Erythroblast (primary cell): Measurements from ENCODE around the gene EML1.

Experiments
- DNase-seq, 2 experiments: peaks; one replicate each; lab custom pipeline; 2025; lab: John Stamatoyannopoulos, UW
- GATA1 ChIP-seq: IDR thresholded peaks from 2 replicates; pipeline ENCODE4 v1.6.1; 2011; ENCODE audit warnings: low read depth, mild to moderate bottlenecking, control low read depth, low read length, moderate library complexity
- POLR2A ChIP-seq: IDR thresholded peaks from 2 replicates; pipeline ENCODE4 v1.6.1; 2011; ENCODE audit warnings: mild to moderate bottlenecking, low read length

EML1 gene

GRCh38 chr14:99809360-99809759 is 16.1 kb downstream of the EML1 start:
- no peak for DNase-seq

GRCh38 chr14:99809859-99810558 is 16.8 kb downstream of the EML1 start:
- TF ChIP-seq GATA1: no peak
- TF ChIP-seq POLR2A: no peak
- DNase-seq: no peak

More at GRCh38 chr14:99809360-99809759, 16.1 kb downstream of the EML1 start:
- no peak for TF ChIP-seq GATA1
- no peak for TF ChIP-seq POLR2A

DNA sequence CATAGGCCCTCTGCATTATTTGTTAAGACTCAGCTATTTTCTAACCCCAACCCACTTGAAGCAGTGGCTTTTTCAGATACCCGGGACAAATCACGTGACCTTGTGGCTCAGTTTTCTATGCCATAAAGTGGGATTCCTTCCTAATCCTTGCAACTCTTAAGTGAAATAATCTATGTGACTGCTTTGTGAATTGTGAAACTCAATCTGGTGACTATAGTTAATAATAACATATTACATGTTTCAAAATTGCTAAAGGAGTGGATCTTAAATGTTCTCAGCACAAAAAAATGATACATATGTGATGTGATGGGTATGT is 17.3 kb downstream of the EML1 start:
- TF ChIP-seq GATA1: no peak
- TF ChIP-seq POLR2A: no peak
- DNase-seq: no peak

- TF ChIP-seq POLR2A (no peak), GATA1 (no peak)
- DNase-seq: no peak
These were observed 19.0 kb downstream of the EML1 start for GRCh38 chr14:99812096-99812750.

- TF ChIP-seq POLR2A: no peak
- TF ChIP-seq GATA1: no peak
- no peak for DNase-seq
These were observed 19.7 kb downstream of the EML1 start for GRCh38 chr14:99812892-99813291.

GRCh38 chr14:99815696-99816095 is 22.5 kb downstream of the EML1 start:
- DNase-seq: no peak
- no peak for TF ChIP-seq POLR2A
- TF ChIP-seq GATA1: no peak

- no peak for TF ChIP-seq GATA1
- TF ChIP-seq POLR2A: no peak
- DNase-seq: no peak
These were observed 23.0 kb downstream of the EML1 start for GRCh38 chr14:99816217-99816616.

DNA sequence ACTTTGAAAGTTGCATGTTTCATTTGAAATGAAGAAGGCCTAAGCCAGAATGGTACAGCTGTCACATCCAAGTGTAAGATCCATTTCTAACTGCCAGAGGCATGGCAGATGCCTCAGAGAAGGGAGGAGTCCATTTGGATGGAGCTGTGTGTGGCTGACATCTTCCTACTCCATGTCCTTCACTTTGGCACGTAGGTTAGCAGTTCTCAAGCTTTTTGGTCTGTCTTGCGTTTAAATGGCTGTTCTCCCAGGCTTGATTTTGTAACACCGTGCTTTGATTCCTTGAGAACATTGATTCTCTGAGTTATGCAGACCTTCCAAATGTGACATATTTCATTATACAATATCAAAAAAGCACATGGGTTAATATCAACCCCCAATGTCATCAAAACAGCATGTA is 23.4 kb downstream of the EML1 start:
- no peak for TF ChIP-seq GATA1
- TF ChIP-seq POLR2A: no peak
- no peak for DNase-seq

- no peak for DNase-seq
- TF ChIP-seq GATA1 (no peak), POLR2A (no peak)
These were observed 24.1 kb downstream of the EML1 start for GRCh38 chr14:99817331-99817730.

- TF ChIP-seq POLR2A (no peak), GATA1 (no peak)
- no peak for DNase-seq
These were observed 25.4 kb downstream of the EML1 start for GRCh38 chr14:99818503-99819036.

DNA sequence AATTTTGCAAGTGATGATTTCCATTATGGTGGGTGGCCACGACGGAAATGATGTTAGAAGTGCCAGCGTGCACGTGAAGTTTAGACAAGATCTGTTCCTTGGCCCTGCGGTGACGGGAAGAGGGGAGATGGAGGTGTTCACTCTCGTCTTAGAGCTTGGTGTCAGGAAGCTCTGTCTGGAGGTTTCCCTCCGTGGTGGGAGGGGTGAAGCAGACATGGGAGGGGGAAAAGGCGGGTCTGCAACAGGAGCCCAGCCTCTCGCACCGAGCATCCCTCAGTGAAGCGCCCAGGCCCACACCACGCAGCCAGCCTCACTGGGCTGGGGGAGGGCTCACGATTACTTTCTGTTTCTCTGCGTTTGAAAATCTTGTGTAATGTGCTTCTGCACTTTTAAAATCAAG is 26.3 kb downstream of the EML1 start:
- TF ChIP-seq POLR2A (no peak), GATA1 (no peak)
- no peak for DNase-seq

DNA sequence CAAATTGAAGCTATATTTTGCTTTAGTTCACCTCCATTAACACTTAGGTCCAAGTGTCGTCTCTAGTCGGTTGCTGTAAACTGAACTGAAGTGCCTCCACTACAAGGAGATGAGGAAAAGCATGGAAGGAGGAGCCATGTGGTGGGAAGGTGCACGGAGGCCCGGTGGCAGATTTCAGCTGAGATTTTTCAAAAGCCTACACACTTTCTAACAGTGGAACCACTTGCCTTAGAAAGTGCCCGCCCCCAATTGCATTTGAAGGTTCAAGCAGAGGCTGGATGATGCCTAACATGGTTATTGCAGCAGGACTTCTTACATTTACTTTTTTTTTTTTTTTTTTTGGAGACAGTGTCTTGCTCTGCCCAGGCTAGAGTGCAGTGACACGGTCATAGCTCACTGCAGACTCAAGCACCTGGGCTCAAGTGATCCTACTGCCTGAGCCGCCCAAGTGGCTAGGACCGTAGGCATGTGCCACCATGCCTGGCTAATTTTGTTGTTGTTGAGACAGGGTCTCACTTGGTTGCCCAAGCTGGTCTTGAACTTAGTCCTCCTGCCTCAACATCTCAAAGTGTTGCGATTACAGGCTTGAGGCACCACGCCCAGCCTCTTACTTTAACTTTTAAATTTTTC is 27.6 kb downstream of the EML1 start:
- no peak for DNase-seq
- TF ChIP-seq POLR2A (no peak), GATA1 (no peak)

DNA sequence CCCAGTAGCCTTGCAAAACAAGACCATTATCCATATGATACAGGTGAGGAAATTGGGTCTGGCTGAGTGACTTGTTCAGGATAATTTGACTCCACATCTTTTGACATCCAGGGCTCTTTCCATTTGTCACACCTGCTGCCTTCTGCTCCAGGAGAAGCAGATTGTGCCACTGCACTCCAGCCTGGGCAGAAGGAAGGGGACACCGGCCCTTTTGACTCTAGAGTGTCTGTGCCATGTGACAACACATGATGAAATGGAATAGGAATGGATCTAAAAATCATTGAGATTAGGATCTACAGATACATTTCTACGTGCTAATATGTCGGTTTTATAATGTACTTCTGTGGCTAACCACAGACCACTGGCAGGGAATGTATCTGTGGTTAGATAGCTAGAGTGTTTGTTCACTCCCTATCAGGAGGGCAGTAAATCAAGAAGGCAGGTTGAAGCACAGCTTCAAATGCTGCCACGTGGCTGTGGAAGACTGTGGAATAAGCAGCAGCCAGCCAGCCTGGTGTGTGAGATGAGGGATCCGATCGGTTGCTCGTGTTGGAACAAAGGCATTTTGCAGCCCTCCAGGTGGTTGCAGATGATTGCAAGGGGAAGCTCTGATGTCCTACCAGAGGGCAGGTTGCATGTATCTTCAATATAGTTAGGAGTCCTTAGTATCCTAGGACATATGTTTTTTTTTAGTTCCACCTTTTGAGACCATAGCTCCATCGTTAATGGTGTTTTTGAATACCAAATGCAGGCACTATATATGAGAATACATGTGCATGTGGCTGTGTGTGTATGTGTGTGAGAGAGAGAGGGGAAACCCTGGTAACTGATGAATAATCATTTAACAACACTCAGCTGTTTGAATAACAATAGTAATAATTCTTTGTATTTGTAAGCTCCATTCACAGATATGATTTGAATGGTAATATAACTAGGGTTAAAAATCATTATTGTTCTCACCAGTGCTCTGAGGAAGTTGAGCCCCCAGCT is 28.6 kb downstream of the EML1 start:
- no peak for DNase-seq
- TF ChIP-seq GATA1 (no peak), POLR2A (no peak)
